ENCODE measurements around the gene CDC42BPG. TPM values are rescaled to one million over a fixed set of nuclear protein-coding genes. Genes with fewer than 3 reads are reported as not detected.

The CDC42BPG gene
- total and polyA plus RNA-seq, 2 of the 8 experiments (the other 6 are each of a cell fraction or from before 2014, with no cell fraction given): 3.7 to 10.6 TPM

GRCh38 chr11:64833198-64833502 lies 11.3 kb downstream of the CDC42BPG start:
- peaks cover 7 to 8% of the 10 kb centered on the region in 2 experiments for H4K20me1 ChIP-seq (replicated peaks in 1 of 2; ENCODE audit: control insufficient read depth in 1 of 2, insufficient read depth in 2 of 2, low read length in 2 of 2)
- ChIA-PET POLR2A (ENCODE audit: partially characterized antibody) (interaction anchor here (1.0 kb wide), 1 partner anchor 18 kb away, joined by 5 read pairs; no protein-coding TSS in a partner anchor), CTCF (ENCODE audit: partially characterized antibody) (interaction anchor here (1.0 to 1.9 kb wide), 3 partner anchors 15 to 29 kb away, joined by 3 to 6 read pairs (median 3); partner anchors contain the start of gene MAP4K2)
- H4K8ac ChIP-seq (ENCODE audit: extremely low read depth, insufficient read depth, low read length): no peak overlapping the region
- H2AK5ac ChIP-seq (ENCODE audit: low read depth, low read length): no peak overlapping the region
- no peak overlapping the region for H3K27ac ChIP-seq (ENCODE audit: low read depth, low read length)
- H3K4me2 ChIP-seq (ENCODE audit: insufficient read depth in 1 of 2, low read depth in 2 of 2, low read length in 2 of 2): no peak overlapping the region
- DNase-seq (ENCODE audit: low read depth in 1 of 2, low spot score in 2 of 2) (no peak), FAIRE-seq (no peak)
- H2AFZ ChIP-seq (ENCODE audit: low read length): no peak overlapping the region
- no peak overlapping the region for H3K4me3 ChIP-seq (ENCODE audit: extremely low read depth in 1 of 4, insufficient read depth in 2 of 4, low read depth in 3 of 4, low read length in 4 of 4)
- no peak overlapping the region for H2BK20ac ChIP-seq (ENCODE audit: low read length)
- H3K4ac ChIP-seq (replicated peaks; ENCODE audit: insufficient read length, low read depth, low read length): no peak overlapping the region
- H3K9me3 ChIP-seq (ENCODE audit: insufficient read depth in 2 of 2, low read depth in 1 of 2, low read length in 1 of 2): no peaks in the 10 kb centered on the region
- peaks cover 5 to 35% (median 14%) of the 10 kb centered on the region in 4 experiments; a peak in 5 of 8 replicates for H3K36me3 ChIP-seq (ENCODE audit: control insufficient read depth in 2 of 4, insufficient read depth in 4 of 4, low read length in 3 of 4)
- no peaks in the 10 kb centered on the region for H3K27me3 ChIP-seq (replicated peaks in 1 of 4; ENCODE audit: control insufficient read depth in 3 of 4, extremely low read depth in 1 of 4, insufficient read depth in 3 of 4, low read length in 3 of 4)
- H3K14ac ChIP-seq (ENCODE audit: insufficient read length): no peak overlapping the region
- no peaks in the 10 kb centered on the region for H3K4me1 ChIP-seq (replicated peaks in 1 of 4; ENCODE audit: control insufficient read depth in 3 of 4, insufficient read depth in 4 of 4, low read length in 3 of 4)
- H3K79me2 ChIP-seq (ENCODE audit: control insufficient read depth in 1 of 2, insufficient read depth in 2 of 2, low read length in 2 of 2): no peaks in the 10 kb centered on the region
- no peak overlapping the region for H2BK5ac ChIP-seq (ENCODE audit: low read depth, low read length)
- H3K23me2 ChIP-seq (ENCODE audit: low read depth, low read length): no peaks in the 10 kb centered on the region
- no peak overlapping the region for H2BK12ac ChIP-seq (ENCODE audit: low read depth, low read length)
- H2BK120ac ChIP-seq (replicated peaks; ENCODE audit: low read depth, low read length): no peak overlapping the region
- H3K23ac ChIP-seq (ENCODE audit: insufficient read length): no peak overlapping the region
- H3K9ac ChIP-seq (replicated peaks in 1 of 4; ENCODE audit: extremely low read depth in 1 of 4, low read depth in 3 of 4, low read length in 3 of 4): no peak overlapping the region
- no peak for TF ChIP-seq CHD2 (IDR thresholded peaks at IDR 0.05; ENCODE audit: low read length)
- TF ChIP-seq BRCA1 (IDR thresholded peaks at IDR 0.05; ENCODE audit: low read depth, low read length): no peak
- TF ChIP-seq CBX5 (IDR thresholded peaks at IDR 0.05; ENCODE audit: low read depth, low read length): no peak
- TF ChIP-seq POLR2A (IDR thresholded peaks at IDR 0.05; ENCODE audit: control extremely low read depth in 1 of 2, low read depth in 2 of 2, low read length in 2 of 2): no peak
- no peak for TF ChIP-seq KDM4A (IDR thresholded peaks at IDR 0.05; ENCODE audit: low read depth, low read length, severe bottlenecking)
- no peak for TF ChIP-seq EP300 (IDR thresholded peaks at IDR 0.05; ENCODE audit: borderline replicate concordance in 1 of 2, low read depth in 2 of 2, low read length in 2 of 2)
- no peak for TF ChIP-seq HDAC6 (IDR thresholded peaks at IDR 0.05; ENCODE audit: low read depth, low read length)
- TF ChIP-seq CHD1 (IDR thresholded peaks at IDR 0.05; ENCODE audit: low read depth, low read length): no peak
- TF ChIP-seq TAF1 (IDR thresholded peaks at IDR 0.05; ENCODE audit: low read depth, low read length): no peak
- TF ChIP-seq POU5F1 (IDR thresholded peaks at IDR 0.05; ENCODE audit: low read depth, low read length): no peak
- TF ChIP-seq SIN3A (conservative IDR thresholded peaks at IDR 0.05 in 1 of 2, IDR thresholded peaks at IDR 0.05 in 1 of 2; ENCODE audit: low read depth in 1 of 2, low read length in 2 of 2): no peak
- TF ChIP-seq TAF7 (optimal IDR thresholded peaks at IDR 0.05; ENCODE audit: borderline replicate concordance, low read depth, low read length): no peak
- H4K5ac ChIP-seq (ENCODE audit: insufficient read length, low read depth, low read length): no peak overlapping the region
- 94% methylated on average over 12 of the region's 12 CpGs; no CpG with 5 or more reads in 1 of the 2 experiments for WGBS, 2 experiments (ENCODE audit: extremely low coverage in 1 of 2, insufficient coverage in 1 of 2, insufficient read length in 1 of 2, insufficient replicate concordance in 2 of 2, low coverage in 1 of 2, low lambda C conversion rate in 2 of 2, missing lambda C conversion rate in 1 of 2)
- H3K56ac ChIP-seq (replicated peaks; ENCODE audit: insufficient read length, low read depth, low read length): no peak overlapping the region
- H3K79me1 ChIP-seq (ENCODE audit: low read depth, low read length): no peaks in the 10 kb centered on the region
- no peak overlapping the region for H4K91ac ChIP-seq (replicated peaks; ENCODE audit: insufficient read length, low read length)
- no peak overlapping the region for H3K18ac ChIP-seq (ENCODE audit: extremely low read depth, low read length)
- H2BK15ac ChIP-seq (ENCODE audit: low read length): no peak overlapping the region
